NCI-H187 treated with DMSO at 0.1 percent for 48 hours (cell line): ENCODE results near the gene PCNA.
A peak's percentile ranks its signal among the peaks of the same experiment; 100 is the strongest.
"Not testable (repeated sequence)": the region's sequence is repeated elsewhere in the genome, so short reads cannot be mapped to it uniquely, and the experiment has no call there.

ENCODE experiments used
- DNase-seq: peaks from one replicate; lab custom pipeline; 2025; lab: John Stamatoyannopoulos, UW

The PCNA gene

DNA sequence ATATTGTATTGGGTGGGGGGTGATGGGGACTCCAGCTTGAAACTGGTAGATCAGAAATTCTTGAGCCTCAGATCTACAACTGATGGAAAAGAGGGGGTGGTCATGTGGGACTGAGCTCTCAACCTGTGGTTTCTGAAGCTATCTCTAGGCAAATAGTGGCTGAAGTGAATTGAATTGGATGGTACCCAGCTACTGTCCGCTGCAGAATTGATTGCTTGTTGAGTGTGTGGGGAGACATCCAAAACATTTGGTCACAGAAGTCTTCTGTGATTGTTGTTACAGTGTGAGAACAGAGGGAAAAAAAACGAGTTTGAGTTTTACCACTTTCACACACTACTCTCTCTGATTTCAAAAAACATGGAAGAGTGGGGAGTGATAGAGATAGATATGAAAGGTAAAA lies 21.9 kb upstream of the PCNA start:
- no peak for DNase-seq

DNA sequence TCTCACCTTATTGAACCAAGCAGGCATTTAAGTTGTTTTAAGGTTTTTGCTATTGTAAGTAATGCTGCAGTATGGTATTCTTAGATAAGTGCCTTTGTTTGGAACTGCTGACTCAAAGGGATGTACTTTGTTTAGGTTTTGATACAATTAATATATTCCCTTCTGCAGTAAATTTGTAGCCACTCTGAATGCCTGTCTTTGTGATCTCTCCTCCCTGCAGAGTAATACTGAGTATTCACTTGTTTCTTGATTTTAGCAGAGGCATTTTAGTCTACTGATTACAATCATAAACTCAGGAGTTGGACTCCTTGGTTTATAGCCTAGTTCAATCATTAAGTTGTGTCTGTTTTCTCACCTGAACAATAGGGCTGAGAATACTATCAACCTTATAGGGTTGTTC lies 20.4 kb upstream of the PCNA start:
- DNase-seq = no peak

DNA sequence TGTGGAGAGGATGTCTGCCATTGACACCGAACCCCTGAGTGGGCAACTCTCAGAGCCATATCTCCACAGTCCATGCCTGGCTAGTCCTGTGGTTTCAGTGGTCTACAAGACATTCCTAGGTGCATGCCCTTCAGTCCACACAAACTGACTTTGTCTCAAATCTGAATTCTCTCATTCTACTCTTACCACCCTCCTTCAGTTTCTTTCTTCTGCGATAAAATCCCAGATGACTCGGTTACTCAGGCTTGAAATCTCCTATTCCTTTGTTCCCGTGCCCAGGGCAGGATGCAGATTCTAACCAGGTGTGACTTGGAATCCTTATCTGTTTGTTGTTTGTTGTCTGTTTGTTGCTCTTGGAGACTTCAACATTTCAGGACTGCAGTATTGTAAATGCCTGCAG lies 16.3 kb upstream of the PCNA start:
- no peak for DNase-seq

DNA sequence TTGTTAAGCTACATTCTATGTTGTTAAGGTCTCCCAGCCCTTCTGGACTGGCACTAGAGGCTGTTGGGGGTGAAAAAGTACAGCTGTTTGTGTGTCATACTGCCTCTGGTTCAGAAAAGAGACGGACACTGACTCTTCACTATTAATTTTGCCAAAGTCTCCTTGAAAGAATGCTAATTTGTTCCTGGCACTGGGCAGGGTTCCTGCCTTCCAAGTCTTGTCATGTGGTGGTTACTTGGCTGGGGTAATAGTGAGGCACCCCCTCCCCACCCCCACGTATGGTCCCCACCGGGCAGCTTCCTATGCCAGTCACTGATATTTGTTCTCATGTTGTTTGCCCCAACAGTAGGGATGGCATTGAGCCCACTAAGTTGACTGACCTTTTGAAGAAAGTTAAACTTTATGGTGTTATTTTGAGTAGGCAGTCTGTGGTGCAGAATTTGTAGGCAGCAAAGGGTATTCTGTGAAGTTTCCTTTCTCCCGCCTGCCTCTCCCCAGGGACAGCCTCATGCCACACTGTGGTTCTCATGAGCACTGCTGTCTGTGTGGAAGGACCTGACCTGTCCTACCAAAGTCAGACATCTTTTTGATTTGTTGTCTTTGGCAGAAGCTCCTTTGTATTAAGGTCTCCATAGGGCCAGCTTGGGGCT lies 15.7 kb upstream of the PCNA start:
- DNase-seq = no peak

DNA sequence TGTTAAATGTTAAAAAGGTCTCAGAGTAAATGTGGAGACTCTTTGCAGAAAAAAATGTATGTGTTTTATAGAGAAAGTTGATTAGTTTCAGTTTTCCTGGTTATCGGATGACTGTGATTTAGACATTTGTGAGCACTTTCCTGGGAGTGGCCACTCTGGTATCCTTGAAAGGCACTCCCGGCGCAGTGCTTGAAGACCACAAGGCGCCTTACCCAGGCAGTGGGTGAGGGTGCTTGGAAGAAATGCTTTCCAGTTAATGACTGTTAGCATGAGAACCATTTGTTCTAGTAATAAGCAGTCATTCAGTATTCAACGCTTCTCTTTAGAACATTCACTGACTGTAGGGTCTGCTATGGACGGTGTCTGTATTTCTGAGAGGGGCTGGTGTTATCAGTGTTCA lies 14.2 kb upstream of the PCNA start:
- DNase-seq = no peak

DNA sequence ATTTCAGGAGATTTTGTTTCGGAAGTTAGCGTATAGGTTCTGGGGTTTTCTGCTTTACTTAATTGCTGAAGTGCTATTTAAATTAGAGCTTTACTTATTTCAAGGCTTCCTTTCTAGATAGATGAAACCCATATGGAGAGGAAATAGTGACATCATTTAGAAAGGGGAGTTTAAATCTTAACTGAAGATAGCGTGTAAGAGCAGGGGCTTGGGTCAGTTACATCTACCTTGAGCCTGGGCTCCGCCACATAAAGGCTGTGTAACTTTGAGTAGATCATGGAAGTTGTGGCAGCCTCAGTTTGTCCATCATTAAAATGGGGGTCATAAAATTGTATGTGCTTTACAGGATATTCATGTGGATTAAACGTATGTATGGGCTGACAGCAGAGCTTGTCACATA lies 11.7 kb upstream of the PCNA start:
- DNase-seq = no peak

DNA sequence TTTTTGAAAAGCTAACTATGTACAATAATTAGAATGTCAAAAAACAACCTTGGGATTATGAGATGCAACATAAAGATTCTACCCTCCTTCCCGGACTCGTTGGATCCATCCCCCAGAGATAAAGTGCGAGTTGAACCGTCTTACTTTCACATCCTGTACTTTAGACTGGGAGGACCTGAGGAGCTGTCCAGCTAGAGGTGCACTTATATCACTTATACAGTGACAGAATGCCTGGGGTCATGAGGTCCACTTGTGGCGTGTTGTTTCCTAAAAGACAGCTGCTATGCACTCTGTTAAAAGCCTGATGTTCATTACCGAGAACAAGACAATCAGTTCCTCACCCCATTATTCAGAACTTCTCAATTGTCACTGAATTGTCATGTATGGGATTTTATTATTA lies 9.1 kb upstream of the PCNA start:
- no peak for DNase-seq

DNA sequence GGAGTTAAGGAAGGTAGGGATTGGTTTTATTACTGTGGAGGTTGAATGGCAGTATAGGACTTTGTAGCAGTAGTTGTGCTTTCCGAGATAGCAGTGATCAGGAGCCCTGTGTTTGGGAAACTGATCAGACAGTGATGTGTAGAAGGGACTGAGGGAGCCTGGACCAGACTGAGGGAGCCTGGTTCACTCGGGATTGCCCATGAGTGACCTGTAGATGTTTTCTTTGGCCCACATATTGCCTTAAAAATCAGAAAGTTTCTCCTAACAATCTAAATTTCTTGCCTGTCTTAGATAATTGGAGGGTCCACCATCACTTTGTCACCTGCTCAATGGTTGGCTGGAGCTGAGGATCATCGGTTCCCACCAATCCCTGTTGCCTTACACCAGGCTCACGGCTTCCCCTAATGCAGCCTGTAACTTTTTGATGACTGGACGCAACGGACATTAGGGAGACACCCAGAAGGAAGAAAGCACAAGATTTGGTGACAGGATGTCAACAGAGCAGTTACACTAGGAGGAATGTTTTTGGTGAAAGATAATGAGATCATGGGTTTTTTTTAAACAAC lies 8.2 kb upstream of the PCNA start:
- no peak for DNase-seq

DNA sequence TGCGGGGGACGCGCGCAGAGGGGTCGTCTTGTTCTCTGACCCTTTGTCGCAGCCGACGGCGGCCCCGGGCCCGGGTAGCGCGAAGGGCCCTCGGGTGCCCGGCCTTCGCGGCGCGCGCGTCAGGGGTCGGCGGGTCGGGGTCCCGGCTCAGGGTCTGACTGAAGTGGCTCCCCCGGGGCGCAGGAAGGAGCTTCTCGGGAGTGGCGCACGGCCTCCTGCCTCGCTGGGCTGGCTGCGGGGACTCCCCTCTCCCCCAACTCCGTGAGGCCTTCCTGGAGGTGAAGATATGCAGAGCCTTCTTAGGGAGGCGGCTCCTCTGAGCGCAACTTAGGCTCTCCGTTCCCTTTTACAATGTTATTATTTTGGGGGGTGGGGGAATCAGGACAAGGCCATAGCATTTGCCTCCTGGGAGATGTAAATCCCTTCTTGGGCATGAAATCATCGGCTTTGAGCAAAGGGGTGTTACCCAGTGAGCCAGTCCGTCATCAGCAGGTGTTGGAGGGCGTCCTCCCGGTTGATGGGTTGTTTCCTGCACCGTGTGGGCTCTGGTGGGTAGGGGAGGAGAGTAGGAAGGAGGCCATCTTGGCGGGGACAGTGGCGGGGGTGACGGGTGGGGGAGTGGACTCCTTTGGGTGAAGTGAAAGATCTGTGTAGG lies 7.6 kb upstream of the PCNA start:
- DNase-seq = peak; percentile 61

DNA sequence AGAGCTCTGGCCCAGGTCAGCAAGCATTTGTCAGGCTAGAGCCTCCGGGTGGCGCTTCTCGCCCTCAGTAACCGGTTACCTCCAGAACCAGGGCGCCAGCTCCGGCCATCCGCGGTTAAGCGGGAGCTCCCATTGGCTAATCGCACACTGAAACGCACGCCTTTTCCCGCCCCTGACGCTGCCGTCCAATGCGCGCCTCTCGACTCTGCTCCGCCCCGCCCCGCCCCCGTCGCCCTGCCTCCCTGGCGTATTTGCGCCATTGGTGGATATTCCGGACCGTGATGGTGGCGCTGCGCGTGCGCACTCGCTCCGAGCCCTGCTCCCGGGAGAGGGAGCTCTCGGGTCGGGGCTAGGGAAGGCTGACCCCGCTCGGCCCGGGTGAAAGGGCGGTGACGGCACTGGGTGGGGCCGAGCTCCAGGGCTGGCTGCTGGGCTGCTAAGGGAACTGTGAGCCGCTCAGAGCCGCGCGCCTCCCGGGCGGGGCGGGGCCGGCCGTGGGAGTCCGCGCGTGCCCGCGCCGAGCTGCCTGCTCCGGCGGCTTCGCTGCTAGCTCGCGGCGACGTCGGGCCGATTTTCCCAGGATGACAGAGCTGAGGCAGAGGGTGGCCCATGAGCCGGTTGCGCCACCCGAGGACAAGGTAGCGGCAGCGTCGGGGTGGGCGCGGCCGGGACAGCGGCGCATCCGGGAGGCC lies 6.9 kb upstream of the PCNA start, which contains the start of gene CDS2:
CDS2 (plus strand) TSS at position 497 of the 692 bp plus-strand sequence; CDS start at position 582, 85 bp downstream.
- peak; percentile 94 for DNase-seq

DNA sequence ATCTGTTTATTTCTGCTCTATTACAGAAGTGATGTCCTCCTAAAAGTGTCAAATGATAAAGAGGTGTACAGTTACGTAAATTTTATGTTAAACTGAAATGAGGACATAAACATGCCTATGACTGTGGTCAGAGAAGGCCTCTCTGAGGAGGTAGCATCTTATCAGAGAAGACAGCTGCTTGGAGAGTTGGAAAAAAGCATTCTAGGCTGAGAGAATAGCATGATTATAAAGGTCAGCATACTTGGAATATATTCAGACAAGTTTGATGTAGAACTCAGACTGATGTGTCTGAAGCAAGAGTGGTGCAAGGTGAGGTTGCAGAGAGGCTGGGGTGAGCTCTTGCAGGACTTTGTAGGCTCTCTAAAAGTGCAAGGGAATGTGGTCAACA lies 3.1 kb upstream of the PCNA start:
- DNase-seq = no peak

DNA sequence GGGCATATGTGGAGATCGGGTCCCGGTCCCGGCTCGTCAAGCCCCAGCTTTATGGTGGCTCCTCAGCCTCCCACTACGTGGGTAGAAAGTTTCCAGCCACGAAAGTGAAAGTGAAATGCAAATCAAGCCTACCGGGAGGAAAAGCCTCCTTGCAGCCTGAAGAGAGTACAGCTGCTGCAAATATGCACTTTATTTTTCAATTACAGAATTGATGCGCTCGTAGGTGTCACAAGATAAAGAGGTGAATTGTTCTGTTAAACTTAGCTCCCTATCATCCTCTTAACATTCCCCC lies 373 bp upstream of the PCNA start:
- DNase-seq = no peak

DNA sequence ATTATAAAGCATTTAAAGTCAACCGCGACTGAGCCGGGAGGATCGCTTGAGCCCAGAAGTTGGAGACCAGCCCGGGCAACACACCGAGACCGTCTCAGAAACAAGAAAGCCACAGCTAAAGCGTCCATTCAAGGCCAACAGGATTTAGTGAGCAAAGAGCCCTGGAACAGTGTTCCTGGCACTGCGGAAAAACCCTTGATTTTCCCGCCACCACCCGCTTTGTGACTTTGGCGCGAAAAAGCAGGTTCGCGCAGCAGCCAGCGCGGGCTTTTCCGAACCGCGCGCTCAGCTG lies 669 bp downstream of the PCNA start:
- DNase-seq = no peak

DNA sequence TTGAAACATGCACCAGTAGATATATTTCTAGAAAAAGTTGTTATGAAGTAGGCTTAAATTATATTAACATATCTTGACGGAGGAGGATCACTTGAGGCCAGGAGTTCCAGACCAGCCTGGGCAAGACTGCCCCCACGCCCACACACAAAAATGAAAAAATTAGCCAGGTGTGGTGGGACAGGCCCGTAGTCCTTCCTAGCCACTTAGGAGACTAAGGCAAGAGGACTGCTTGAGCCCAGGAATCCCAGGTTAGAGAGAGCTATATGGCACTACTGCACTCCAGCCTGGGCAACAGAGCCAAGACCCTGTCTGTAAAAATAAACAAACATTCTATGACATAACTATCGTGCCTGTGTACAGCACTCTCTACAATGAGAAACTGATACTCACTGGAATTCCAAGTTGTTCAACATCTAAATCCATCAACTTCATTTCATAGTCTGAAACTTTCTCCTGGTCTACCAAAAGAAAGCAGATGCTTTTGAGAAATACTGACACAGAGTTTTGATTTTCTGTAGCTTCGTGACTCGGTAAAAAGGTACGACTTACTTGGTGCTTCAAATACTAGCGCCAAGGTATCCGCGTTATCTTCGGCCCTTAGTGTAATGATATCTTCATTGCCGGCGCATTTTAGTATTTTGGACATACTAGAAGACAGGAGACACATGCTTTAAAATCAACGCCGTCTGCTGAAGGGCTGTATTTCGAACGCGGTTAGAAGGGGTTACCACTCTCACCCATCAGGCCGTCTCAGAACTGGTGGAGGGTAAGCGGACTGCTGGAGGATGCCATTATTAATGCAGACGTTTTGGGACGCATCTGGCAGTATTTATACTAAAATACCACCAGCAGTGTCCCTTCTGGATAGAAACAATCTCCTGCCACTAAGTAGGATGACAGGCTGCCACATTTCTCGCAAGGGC lies 1.3 kb downstream of the PCNA start:
- no peak for DNase-seq

DNA sequence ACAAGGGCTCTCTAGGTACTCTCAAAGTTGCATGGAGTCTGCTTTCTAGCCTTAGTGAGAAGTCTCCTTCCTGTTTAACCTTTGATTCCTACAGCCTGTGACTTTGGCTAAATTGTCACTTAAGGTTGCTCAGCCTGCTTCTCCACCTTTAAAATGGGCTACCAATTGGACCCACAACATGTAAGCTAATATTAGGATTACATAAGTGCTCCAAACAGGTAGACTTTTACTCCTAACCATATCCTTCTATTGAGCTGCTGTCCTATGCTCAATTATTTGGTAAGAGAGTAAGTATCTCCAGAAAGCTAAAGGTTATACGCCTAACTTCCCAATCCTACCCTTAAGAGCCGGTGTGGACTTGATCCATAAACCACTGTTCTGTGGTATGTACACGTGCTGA lies 2.9 kb downstream of the PCNA start:
- no peak for DNase-seq

DNA sequence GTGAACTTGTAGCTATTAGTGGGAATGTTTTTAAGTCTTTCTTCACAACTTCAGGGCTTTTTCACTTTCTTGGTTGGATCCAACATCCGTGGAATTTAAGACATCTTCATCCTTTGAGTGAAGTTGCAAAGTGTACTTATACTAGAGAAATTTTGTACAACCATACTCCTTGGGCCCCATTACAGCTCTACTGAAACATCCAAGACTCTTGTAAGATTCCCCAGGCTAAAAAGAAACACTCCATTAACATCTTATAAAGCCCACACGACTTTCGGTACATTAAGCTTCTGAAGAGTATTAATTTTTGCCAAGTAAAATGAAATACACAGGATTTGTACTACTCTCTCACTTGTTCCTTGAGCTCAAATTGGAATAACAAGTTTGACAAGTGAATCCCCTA lies 5.4 kb downstream of the PCNA start:
- DNase-seq = no peak

DNA sequence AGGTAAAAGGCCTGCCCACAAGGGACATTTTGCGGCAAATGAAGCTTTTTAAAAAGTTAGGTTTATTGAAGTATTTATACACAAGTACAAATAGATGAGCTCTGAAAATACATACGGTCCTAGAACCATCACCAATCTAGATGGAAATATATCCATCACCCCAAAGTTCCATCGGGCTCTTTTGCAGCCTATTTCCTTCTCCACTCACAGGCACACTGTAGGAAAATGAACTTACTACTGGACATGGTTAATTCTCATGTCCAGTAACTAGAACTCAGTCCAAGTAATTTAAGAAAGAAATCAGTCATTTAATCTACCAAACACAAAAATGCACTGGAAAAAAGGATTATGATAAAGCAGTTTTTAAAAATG lies 6.2 kb downstream of the PCNA start:
- no peak for DNase-seq

DNA sequence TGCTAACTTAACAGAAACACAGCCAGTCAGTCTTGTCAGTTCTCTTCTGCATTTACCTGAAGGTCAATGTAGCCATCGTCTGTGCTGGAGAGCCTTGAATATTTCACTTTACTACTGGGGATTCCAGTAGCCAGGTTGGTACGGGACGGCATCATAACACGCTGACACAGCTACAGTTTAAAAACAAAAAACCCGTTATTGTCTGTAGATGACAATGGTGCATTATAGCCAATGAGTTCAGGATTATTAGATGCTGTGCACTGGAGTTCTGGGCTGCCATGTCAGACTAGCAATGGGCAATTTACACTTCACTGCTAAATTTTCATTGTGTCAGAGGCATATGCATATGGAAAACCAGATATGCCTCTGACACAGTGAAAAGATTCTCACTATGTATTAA lies 10.5 kb downstream of the PCNA start:
- no peak for DNase-seq

DNA sequence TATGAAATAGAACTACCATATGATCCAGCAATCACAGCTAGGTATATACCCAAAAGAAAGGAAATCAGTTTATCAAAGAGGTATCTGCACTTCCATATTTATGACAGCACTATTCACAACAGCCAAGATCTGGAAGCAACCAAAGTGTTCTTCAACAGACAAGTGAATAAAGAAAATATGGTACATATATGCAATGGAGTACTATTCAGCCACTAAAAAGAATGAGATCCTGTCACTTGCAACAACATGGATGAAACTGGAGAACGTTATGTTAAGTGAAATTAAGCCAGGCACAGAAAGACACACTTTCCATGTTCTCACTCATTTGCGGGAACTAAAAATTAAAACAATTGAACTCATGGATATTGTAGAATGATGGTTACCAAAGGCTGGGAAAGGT lies 15.3 kb downstream of the PCNA start:
- DNase-seq = no peak

DNA sequence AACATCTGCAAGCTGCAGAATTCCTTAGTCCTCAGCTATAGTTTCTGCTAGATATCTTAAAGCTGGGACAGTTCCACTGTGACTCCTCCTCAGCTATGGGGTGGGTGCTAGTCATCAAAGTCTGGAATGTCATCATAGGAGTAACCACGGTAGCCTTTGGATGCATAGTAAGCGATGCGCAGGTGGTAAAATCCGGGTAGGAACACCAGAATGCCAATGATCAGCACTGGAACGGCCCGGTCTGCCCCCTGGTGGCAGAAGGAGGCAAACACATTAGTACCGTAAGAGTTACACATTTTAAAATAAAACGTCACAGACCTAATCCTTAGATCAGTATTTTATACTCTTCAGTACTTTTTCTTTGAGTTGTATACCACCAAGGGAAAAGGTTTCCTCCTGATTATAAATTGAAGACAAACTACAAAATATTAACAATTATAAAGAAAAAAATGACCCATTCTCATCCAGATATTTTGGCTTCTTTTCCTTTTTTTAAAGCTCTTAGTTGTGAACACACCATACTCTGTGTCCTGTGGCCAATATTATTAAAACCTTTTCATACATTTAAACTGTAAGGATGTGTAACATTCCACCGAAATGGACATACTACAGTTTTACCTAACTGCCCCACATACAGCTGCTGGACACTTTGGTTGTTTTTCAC lies 18.9 kb downstream of the PCNA start:
- no peak for DNase-seq

DNA sequence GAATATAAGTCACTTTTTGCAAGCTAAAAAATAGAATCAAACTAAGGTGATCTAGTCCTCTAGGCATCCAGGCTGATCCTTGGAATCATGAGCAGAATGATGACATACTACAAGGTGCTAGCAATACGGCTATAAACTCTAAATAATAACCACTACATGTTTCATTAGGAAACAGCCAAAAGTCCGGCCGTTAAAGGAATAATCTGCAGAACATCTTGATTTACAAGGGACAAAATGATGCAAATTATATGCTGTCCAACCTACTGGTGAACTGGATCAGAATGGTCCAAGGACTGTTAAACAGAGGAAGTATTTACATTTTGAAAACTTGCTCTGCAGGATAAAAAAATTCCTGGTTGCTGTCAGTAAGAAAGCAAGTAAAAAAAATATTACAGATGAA lies 19.8 kb downstream of the PCNA start:
- DNase-seq = not testable (repeated sequence)

DNA sequence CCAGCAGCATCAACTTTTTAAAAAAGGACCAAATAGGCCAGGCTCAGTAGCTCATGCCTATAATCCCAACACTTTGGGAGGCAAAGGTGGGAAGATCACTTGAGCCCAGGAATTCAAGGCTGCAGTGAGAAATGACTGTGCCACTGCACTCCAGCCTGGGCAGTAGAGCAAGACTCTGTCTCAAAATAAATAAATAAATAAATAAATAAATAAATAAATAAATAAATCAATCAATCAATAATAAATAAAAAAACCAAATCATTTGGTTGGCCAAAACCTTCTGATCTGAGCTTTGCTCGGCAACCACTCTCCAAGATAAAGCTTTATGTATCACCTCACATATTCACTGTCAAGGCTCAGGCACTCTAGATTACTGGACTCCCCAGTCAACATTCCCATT lies 20.7 kb downstream of the PCNA start:
- DNase-seq = not testable (repeated sequence)
